ENCODE results near the gene ABCC11.
"Not testable (repeated sequence)": the region's sequence is repeated elsewhere in the genome, so short reads cannot be mapped to it uniquely, and the experiment has no call there.

Gene ABCC11

DNA sequence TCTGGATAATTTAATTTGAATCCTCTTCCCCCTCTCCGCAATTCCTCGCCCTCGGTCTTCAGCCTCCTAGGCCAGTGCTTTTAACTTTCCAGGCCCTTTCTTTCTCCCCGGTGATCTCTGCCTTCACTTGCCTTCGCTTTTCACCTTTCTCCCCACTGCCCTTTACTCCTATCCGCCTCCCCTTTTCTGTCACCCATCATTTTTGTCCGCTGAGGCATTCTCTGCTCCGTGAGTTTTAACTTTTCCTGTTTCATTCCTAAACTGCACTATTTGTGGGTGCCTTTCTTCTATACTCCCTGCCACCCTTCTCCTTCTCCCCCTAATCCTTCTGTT lies 2.5 kb downstream of the ABCC11 start:
- DNase-seq: no peak

DNA sequence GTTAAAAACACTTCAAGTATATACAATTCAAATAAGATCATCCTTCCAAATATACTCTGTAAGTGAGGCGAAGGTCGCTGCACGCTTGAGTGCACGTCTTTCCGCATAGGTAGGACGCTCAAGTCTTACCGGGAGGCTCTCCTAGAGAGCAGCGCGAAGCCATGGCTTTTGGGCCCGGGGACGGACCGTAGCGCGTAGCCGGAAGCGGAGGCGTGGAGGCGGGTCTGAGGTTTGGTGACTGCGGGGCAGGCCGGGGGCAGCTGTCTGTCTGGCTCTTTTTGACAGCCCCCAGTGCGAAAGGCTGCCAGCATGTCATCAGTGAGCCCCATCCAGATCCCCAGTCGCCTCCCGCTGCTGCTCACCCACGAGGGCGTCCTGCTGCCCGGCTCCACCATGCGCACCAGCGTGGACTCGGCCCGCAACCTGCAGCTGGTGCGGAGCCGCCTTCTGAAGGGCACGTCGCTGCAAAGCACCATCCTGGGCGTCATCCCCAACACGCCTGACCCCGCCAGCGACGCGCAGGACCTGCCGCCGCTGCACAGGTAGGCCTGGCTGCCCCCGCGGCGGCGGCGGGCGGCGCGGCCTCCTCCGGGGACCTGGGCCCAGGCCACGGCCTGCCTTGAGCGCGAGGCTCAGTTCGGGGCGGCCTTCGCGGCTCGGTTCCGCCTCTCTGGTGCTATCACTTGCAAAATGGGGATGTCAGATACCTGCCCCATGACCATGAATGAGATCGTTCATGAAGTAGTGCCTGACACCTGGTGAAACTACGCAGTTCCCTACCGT lies 3.1 kb downstream of the ABCC11 start, which contains the start of gene LONP2:
TSS of gene LONP2 (plus strand) at position 221 of the 783 bp plus-strand sequence. CDS start at position 310, 89 bp downstream.
- peak; percentile 93 for DNase-seq

DNA sequence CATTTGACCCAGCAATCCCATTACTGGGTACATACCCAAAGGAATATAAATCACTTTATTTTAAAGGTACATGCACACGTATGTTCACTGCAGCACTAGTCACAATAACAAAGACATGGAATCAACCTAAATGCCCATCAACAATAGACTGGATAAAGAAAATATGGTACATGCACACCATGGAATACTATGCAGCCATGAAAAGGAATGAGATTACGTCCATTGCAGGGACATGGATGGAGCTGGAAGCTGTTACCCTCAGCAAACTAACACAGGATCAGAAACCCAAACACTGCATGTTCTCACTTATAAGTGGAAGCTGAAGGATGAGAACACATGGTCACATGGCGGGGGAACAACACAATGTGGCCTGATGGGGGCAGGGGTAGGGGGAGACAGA lies 7.2 kb downstream of the ABCC11 start:
- not testable (repeated sequence) for DNase-seq

GRCh38 chr16:48236286-48236685 lies 11.1 kb downstream of the ABCC11 start:
- DNase-seq: no peak

- no peak for DNase-seq
Observed at GRCh38 chr16:48235556-48236136, 11.7 kb downstream of the ABCC11 start.

DNA sequence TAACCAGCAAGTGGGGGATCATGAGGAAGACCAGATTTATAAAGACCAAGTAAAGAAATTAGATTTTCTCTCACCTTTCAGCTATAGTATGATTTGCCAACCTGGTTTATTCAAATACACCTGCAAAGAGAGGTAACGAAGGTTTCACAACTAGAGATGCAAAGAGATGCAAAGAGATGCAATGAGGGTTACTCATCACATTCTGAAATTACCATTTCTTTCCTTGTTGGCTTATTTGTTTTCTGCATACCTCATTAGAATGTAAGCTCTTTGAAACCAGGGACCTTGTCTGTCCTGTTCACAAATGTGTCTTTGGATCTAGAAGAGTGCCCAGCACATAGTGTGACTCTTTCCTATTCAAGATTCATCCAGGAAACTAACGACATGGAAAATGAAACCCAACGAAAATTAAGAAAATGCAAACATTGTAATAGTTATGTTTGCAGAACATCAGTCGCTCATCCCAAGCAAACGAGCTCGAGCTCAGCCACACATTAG lies 12.2 kb downstream of the ABCC11 start:
- no peak for DNase-seq

DNA sequence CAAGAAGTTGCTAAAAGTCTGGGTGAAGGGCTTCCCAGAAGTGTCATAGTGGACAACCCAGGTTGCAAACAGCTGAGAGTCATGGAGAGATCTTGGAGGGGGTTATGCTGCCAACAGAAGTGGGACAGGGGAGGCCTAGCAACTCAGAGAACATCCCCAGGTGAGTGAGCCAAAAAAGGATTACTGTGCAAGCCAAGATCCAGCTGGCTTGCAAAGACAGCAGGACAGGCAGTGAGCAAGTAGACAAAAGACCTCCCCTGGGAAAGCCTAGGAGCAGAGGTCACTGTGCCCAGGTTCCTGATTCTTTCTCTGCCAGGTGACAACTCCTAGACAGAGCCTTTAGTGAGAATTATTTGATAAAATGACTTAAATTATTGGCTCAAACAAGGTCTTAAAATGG lies 12.7 kb downstream of the ABCC11 start:
- no peak for DNase-seq

GRCh38 chr16:48232493-48233040 lies 14.8 kb downstream of the ABCC11 start:
- DNase-seq: no peak

DNA sequence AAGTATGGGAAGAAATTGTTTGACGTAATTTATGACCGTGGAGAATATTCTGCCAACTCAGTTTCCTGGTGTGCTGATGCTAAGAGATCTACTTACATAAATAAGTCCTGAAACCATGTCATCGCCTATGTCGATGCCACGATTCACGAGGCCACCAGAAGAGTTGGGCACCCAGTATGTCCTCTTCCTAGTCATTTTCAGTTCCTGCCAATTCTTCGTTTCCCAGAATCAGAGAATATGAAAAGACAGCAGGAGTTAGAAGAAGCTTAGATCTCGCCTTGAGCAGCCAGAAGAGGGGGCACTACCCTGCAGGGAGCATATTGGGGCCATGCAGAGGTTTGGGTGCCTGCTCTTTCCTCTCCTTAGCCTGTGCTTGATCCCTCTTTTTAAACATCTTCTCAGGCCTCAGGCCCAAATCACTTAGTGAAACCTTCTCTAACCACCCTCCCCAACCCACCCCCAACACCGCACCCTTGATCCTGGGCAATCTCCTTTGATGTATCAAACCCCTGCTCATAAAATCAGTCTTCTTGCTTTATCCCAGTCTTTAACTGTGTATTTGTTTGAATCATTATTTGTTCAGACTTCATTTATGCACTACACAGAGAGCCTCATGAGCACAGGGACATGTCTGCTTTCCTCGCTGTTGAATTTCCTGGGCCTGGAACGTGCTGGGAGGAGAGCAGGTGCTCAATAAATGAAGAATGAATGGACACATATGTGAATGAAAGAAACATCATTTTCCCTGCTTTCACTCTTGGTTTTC lies 15.4 kb downstream of the ABCC11 start:
- no peak for DNase-seq

GRCh38 chr16:48225456-48225855 lies 21.9 kb downstream of the ABCC11 start:
- DNase-seq: no peak

- no peak for DNase-seq
Observed at GRCh38 chr16:48223490-48223889, 23.8 kb downstream of the ABCC11 start.

DNA sequence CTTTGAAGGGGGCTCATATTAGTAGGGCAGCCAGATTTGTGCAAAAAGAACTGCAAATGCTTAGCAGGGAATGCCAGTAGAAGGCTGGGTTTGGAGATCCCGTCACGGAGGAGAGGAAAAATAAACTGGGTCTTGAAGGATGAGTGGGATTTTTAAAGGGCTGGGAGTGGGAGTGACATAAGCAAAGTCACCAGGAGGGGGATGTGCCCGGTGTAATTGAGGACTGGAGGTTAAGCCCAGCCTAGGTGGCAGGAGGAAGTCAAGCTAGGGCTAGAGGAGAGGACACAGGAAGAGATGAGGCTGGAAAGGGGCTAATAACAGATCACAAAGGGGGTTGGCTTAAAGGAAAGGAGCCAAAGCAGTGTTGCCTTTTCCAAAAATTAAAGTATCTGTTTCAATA lies 26.4 kb downstream of the ABCC11 start:
- DNase-seq: no peak

GRCh38 chr16:48218473-48218872 lies 28.9 kb downstream of the ABCC11 start:
- DNase-seq: no peak

- no peak for DNase-seq
Observed at GRCh38 chr16:48217708-48218107, 29.6 kb downstream of the ABCC11 start.

DNA sequence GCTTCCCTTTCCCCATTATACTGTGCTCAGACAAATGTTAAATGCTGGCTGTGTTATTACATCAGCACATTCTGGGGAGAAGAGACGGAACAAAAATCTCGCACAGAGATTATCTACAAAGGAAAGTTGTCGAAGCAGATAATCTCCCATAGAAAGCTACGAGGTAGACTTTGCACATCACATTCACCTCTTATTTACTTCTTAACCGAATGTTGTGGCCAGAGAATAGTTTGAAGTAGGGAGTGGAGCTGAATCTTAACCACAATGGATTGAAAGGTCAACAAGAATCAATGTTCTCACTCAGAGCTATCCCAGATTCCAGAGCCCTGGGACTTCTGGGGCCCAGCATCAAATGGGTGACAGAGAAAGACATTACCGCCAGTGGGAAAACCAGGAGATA lies 31.6 kb downstream of the ABCC11 start:
- DNase-seq: no peak

- DNase-seq: no peak
Observed at GRCh38 chr16:48212033-48212432, 35.3 kb downstream of the ABCC11 start.

- no peak for DNase-seq
Observed at GRCh38 chr16:48210747-48211146, 36.6 kb downstream of the ABCC11 start.

DNA sequence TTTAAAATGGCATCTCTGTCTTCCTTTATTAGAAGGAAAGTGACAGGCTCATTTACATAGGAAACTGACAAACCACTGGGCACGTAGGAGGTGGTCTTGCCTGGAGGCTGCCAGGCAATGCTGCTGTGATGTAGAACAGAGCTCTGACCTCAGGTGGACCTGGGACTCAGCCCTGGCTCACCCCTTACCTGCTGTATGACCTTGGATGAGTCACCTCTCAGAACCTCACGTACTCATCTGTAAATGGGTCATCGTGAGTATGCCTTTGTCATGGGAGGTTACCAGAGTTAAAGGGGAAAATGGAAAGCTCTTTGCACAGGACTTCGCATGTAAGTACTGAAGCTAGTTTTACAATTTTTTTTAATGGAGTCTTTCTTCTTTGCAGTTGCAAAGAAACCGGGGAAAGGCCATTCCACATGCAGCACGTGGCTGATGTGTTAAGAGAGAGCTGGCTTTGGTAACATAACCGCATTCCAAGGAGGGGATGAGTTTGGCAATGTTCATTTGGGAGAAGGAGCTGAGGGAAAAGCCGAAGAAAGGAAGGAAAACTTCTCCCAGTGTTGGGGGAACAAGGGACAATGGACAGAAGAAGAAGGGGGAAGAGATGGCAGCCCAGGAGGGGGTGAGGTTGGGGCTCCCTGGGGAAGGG lies 40.6 kb downstream of the ABCC11 start:
- DNase-seq: no peak

DNA sequence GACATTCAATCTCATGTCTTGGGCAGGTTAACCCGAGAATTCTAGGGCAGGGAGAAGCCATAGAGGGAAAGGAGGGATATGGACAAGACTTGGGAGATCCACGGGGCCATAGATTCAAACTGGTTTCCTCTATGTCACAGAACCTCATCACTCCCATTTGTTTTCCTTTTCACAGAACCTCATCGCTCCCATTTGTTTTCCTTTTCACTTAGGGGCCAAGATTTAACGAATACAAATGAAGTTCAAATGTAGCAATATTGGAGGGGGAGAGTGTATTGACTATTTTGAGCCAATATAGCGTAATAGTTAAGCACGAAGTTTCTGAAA lies 42.6 kb downstream of the ABCC11 start:
- DNase-seq: no peak

GRCh38 chr16:48203974-48204824 lies 43.1 kb downstream of the ABCC11 start:
- no peak for DNase-seq

GRCh38 chr16:48201515-48202201 lies 45.7 kb downstream of the ABCC11 start:
- no peak for DNase-seq

DNA sequence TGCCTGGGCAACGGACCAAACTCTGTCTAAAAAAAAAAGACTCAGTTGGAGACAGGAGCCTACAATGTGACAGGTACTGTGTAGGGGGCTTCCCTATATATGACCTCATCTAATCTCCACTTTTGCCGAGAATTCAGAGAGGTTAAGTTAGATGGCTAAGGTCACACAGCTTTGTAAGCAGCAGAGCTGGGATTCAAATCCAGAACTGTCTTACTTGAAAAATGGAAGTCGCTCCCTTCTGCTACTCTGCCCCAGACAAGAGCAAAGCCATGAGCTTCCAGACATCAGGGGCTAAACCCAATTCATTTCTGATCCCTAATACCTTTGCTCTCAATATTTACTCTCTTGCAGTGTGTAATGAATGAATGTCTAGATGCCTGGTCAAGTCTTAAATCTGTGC lies 50.0 kb downstream of the ABCC11 start:
- no peak for DNase-seq
